ENCODE data around the gene IL17B. TPM values are rescaled to one million over a fixed set of nuclear protein-coding genes. Genes with fewer than 3 reads are reported as not detected.

IL17B gene
- total RNA-seq, 1 donor: not detected

DNA sequence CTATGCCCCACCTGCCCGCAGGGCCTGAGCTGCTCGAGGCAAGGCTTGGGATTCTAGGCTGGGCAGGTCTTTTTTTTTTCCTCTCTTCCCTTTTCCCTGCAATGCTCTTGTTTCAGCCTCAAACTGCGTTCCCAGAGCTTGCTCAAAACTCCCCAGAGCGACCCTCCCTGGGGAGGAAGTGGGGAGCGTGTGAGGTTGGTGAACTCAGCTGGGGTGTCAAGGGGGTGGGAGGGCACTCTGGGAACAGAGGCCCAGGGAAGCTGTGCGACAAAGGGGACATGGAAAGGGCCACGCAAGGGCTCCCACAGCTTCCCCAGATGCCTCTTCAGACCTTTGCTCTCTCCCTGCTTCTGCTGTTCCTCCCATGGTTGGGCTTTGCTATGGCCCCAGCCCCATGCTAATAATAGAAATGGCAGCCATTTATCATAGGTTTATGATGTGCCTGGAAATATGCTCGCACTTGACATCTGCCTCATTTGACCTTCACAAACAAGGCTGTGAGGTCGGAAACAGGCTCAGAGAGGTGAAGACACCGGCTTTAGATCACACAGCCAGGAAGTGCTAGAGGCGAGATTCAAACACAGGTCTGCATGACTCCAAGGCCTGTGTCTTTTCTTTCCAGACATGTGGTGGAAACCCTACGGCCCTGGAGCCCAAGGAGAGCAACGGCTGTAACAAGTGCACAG lies 40.9 kb upstream of the IL17B start:
- DNase-seq (ENCODE audit: low read depth): no peak
- TF ChIP-seq, protein P1, sequence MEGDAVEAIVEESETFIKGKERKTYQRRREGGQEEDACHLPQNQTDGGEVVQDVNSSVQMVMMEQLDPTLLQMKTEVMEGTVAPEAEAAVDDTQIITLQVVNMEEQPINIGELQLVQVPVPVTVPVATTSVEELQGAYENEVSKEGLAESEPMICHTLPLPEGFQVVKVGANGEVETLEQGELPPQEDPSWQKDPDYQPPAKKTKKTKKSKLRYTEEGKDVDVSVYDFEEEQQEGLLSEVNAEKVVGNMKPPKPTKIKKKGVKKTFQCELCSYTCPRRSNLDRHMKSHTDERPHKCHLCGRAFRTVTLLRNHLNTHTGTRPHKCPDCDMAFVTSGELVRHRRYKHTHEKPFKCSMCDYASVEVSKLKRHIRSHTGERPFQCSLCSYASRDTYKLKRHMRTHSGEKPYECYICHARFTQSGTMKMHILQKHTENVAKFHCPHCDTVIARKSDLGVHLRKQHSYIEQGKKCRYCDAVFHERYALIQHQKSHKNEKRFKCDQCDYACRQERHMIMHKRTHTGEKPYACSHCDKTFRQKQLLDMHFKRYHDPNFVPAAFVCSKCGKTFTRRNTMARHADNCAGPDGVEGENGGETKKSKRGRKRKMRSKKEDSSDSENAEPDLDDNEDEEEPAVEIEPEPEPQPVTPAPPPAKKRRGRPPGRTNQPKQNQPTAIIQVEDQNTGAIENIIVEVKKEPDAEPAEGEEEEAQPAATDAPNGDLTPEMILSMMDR (IDR thresholded peaks at IDR 0.05; ENCODE audit: insufficient read depth, low read length): no peak

DNA sequence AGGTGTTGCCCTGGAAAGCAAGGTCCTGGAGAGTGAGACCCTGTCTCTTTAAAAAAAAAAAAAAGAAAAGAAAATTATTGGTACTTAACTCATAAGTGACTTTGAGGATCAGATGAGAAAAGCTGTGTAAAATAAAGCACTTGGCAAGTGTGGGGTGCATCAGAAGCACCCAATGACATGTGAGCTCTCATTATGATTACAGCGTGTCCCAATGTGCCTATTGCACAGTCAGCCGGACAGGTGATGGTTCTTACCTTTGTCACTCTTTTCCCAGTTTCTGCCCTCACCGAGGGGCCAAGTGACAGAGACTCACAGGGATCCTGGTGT lies 40.4 kb upstream of the IL17B start:
- no peak overlapping the region for H3K4me3 ChIP-seq (ENCODE audit: low read depth, low read length)
- no peak for DNase-seq (ENCODE audit: low read depth)
- TF ChIP-seq, protein P1 (IDR thresholded peaks at IDR 0.05; ENCODE audit: insufficient read depth, low read length): no peak

More for the DNA sequence above, 40.9 kb upstream of the IL17B start:
- no peak overlapping the region for H3K4me3 ChIP-seq (ENCODE audit: low read depth, low read length)

DNA sequence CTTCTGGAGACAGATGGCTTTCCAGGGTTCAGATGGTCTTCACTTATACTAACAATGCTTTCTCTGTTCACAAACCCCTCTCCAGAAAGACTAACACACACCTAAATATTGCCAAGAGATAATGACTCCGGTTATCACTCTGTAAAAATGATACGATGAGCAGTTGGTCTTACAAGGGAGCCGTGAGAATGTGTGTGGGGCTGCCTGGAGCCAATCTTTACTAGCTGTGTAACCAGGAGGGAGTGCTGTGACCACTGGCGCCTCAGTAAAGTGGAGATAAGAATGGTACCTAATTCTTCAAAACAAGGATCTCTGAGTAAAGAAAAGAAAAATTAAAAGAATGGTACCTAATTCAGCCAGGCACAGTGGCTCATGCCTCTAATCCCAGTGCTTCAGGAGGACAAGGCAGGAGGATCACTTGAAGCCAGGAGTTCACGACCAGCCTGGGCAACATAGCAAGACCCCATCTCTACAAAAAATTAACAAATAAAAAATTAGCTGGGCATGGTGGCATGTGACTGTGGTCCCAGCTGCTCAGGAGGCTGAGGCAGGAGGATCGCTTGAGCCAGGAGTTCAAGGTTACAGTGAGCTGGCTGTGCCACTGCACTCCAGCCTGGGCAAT lies 39.9 kb upstream of the IL17B start:
- TF ChIP-seq, protein P1 (IDR thresholded peaks at IDR 0.05; ENCODE audit: insufficient read depth, low read length): no peak
- no peak for DNase-seq (ENCODE audit: low read depth)
- no peak overlapping the region for H3K4me3 ChIP-seq (ENCODE audit: low read depth, low read length)

DNA sequence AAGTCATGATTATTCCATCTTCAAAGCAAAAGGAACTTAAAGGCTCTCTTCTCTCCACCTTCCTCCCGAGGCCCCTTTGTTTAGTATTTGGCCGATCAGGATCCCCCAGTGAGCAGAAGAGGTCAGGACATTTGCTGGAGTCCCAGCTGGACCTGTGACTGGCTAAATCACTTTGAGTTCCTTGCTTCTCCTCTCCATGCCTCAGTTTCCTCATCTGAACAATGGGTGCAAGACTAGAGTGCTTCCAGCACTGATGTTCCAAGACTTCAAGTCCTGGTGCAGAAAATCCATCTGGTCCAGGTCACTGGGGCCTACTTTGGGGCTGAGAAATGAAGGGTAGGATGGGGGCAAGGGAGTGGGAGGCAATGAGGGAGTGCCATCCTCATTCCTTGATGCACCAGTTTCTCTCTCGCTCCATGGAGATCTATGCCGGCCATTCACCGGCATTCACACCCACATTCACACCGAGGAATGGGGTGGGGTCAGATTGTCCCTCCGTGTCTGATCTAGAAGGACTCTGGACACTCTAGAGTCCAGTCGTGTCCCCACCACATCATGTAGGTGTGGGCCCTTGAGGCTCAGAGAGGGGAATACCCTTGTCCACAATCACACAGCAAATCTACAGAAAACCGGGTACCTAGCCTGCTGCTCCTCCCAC lies 38.7 kb upstream of the IL17B start:
- DNase-seq (ENCODE audit: low read depth): no peak
- H3K4me3 ChIP-seq (ENCODE audit: low read depth, low read length): no peak overlapping the region
- TF ChIP-seq, protein P1 (IDR thresholded peaks at IDR 0.05; ENCODE audit: insufficient read depth, low read length): no peak

DNA sequence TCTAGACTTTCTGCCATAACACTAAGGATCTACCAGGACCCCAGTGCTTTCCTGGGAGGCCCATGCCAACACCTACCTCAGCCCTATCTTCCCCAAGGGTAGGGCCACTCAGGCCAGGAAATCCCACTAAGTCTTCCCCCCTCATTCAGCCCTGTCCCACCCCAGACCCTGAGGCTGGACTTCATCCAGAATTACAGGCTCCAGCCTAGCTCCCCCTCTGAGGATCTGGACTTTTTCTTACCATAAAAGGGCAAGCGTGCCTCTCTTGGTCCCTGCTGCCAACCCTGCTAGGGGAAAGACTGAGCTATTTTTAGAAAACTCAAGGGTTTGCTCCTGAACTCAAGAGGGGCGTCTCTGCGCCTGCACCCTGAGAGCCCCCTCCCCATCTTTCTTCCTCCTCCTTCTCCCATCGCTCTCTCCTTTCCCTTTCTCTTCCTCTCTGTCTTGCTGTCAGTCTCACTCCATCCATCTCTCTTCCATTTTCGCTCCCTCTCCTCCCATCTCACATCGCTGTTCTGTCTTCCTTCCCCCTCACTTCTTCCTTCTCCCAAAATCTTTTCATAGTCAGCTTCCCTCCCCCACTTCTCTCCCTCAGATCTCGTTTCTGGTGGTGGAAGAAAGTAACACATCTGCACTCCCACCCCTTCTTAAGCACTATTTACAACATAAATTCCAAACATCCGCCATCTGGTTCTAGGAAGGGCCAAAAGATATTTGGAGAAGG lies 38.1 kb upstream of the IL17B start:
- DNase-seq (ENCODE audit: low read depth): no peak
- TF ChIP-seq, protein P1 (IDR thresholded peaks at IDR 0.05; ENCODE audit: insufficient read depth, low read length): no peak

DNA sequence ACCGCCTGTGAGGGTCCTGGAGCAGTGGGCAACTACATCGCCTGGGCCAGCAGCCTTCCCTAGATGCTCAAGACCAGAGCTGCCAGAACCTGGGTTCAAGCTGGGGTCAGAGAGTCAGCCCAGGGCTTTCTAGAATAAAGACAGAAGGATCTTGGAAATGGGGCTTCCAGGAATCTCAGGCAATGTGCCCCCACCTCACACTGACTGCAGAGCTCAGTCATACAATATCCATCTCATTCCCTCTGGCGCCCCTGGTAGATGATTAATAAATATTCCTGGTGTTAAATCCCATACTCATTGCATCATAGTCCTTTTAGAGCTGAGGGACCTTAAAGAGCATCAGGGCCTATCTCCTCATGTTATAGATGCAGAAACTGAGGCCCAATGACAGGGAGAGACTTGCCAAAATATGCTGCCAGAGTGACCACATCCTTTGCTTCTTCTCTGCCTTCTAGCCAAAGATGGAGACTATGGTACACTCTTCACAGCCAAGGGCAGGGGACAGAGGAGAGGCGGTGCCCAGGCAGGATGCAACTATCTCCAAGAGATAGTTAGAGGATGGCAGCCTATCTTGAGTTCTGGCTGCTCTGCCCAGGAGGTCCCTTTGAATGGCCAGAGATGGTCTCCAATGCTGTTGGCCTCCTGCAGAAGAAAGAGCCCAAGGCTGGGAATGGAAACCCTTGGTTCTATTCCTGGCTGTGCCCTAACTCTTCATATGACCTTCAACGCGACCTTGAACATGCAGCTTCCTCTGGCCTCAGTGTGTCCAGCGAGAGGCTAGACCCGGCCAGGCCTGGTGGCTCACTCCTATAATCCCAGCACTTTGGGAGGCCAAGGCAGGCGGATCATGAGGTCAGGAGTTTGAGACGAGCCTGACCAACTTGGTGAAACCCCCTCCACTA lies 36.2 kb upstream of the IL17B start:
- TF ChIP-seq, protein P1 (IDR thresholded peaks at IDR 0.05; ENCODE audit: insufficient read depth, low read length): no peak
- H3K4me3 ChIP-seq (ENCODE audit: low read depth, low read length): no peak overlapping the region
- DNase-seq (ENCODE audit: low read depth): no peak

More for the DNA sequence above, 38.1 kb upstream of the IL17B start:
- H3K4me3 ChIP-seq (ENCODE audit: low read depth, low read length): no peak overlapping the region

Measured in fibroblast of the aortic adventitia (primary cell).